NCI-H446 (cell line): ENCODE data around the gene RABGGTA.
"Not testable (repeated sequence)": the region's sequence is repeated elsewhere in the genome, so short reads cannot be mapped to it uniquely, and the experiment has no call there.

Experiments
- DNase-seq, 2 experiments: peaks; one replicate each; lab custom pipeline; 2025; lab: John Stamatoyannopoulos, UW

Gene RABGGTA

GRCh38 chr14:24260780-24261157, 10.6 kb downstream of the RABGGTA start:
- no peak for DNase-seq

DNA sequence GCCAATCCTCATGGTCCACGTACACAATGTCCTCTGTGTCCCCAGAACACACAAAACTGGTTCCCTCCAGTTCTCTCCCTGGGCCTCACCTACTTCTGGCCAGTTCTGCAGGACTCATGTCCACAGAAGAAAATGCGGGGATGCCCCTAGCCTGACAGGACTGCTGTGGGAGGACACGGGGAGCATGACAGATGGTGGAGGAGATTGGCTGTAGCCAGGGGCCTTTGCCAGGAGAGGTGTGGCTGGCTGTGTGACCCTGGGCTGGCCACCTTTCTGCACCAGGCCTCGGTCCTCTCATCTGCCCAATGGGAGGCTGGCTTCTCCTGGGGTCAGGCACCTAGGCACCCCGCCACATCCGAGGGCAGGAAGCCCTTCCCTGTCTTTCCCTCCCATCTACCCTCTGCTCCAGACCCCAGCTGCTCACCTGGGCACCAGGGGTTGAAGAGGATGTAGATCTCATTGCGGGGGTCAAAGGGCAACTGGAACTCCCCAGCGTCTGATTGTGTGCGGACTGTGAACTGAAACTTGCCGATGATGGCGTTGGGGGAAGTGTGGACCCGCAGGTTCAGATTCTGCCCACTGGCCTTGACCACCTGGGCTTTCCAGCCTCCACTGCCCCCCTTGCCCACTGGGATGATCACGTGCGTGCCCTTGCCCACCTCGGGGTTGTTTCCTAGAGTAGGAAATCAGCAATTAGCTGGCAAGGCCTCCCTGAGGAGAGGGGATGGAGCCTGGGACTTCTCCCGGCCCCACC, 11.2 kb downstream of the RABGGTA start:
- no peak for DNase-seq

- DNase-seq = peak in 1 of 2 experiments; percentile 26
Measured at GRCh38 chr14:24259282-24260025, 11.9 kb downstream of the RABGGTA start.

GRCh38 chr14:24258548-24259265, 12.7 kb downstream of the RABGGTA start:
- no peak for DNase-seq

DNA sequence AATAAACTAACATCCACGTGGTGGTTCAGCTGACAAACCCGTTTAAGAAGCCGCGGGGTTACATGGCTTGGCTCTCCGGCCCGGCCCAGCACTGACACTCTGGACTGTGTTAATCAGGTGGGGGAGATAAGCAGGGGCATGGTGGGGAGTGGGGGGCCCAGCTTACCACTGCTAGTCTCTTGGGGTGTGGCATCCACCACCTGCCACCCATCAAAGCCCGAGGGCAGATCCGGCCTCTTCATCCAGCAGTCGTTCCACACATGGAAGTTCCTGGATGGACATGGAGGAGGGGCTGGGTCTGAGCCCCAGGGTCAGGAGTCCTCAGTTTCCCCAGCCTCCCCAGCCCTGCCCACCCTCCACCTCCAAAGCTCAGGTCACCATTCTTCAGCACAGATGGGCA, 13.3 kb downstream of the RABGGTA start:
- no peak for DNase-seq

- no peak for DNase-seq
Measured at GRCh38 chr14:24256960-24257359, 14.4 kb downstream of the RABGGTA start.

DNA sequence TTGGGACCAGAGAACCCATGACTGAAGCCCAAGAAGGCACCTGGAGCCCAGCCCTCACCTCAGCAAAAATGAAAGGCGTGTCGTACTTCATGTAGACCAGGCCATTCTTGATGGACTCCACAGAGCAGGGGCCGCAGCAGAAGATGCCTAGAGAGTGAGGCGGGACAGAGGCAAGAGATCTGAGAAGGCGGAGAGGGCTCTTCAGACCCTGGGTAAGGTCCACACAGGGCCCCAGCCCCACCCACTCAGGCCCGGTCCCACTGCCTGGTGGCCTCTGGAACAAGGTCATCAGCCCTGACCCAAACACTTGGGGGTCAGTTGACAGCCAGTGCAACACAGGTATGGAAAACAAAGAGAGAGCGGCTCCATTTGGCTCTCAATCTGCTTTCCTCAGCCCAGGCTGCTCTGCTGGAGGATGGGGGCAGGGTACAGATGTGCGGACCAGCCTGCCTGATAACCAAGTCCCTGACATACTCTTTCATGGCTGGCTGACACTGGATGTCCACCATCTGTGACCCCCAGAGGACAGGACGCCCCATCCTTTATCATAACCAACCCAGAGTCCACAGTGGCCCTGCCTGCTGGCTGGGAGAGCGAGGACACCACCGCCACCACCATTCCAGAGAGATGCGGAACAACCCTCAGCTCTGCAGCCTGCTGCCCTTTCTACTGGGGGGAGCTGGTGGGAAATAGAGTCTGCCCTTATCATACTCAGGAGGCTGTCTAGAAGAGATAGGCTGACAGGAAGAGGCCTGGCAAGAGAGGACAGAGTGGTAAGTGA, 15.3 kb downstream of the RABGGTA start:
- DNase-seq = no peak

DNA sequence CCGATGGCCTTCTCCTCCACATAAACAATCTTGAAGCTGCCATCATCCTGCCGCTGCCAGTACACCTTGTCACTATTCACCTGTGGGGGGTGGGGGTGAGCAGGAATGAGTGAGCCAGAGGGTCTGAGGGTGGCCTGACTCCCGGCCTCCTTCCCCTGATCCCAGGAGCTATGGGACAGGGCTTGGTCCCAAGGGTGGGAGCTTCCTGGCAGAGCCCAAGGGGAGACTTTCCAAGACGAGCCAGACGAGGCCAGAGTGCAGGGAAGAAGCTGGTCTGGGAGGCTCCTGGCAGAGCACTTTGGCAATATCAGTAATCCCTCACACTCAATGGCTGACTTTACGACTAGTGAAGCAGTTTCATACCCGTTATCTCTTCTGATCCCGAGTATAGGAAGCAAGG, 16.0 kb downstream of the RABGGTA start:
- DNase-seq = no peak

DNA sequence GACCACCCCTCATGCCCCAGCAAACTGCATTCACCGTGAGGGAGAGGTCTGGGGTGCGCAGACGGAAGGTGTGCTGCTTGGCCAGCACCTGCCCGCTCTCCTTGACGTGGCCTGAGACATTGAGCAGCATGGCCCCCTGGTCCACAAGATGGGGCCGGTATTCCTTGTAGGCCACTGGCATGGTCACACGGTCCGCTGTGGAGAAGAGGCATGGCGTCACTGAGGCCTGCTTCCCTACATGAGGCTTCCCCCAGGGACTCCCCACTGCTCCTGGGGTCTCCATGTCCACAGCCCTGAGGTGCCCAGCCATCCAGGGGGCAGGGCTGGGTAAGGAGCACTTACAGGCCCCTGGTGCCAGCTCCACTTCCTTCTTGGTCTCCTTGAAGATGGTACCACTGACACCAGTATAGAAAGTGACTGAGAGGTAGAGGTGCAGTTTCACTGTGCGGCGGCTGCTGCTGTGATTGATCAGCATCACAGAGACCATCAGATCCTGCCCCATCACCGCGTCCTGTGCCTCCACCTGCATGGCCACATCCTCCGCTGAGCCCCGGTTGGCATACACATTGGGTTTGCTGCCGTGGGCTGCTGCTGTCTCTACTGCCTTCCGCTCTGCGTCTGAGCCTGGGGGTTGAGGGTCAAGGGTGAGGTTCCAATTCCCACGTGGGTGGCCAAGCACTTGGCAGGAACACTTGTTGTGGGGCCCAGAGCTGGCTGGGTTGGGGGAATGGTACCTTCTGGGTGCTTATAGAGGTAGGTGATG, 16.6 kb downstream of the RABGGTA start:
- DNase-seq = no peak

- DNase-seq = no peak
Measured at GRCh38 chr14:24253936-24254335, 17.5 kb downstream of the RABGGTA start.

DNA sequence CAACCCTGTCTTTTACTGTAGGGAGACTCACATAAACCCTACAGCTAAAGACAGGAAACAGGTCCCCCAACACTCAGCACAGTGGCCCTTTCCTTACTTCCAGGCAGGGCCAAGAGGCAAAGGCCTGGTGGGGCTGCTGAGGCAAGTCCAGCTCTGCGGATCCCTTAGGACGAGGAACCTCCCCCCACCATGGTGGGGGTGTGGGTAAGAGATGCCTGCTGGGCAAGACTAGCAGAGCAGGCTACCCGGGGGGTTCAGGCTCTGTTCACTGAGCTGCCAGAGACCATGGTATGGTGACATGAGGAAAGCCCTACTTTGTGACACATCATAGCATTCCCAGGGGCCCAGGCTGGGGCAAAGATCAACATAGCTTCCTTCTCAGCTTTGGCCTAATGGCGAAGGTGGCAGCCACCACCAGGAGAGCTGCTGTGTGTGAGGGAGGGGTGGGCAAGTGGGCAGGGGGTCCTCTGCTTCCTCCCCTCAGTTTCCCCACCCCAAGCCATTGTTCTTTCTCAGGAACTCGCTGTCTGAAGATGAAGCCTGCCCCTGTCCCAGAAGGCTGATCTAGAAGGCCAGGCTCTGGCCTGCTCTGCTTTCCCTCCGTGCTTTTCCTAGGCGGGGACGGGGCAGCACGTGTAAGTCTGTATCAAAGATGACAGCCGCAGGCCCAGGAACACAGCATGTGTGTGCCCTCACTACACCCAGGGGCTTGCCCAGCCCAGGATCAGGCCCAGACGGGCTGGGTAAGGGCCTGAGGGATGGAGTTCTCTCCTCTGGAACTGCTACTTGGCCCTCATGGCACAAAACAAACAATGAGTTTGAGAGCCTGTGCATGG, 18.9 kb downstream of the RABGGTA start:
- DNase-seq = no peak

- DNase-seq = no peak
Measured at GRCh38 chr14:24251880-24252288, 19.5 kb downstream of the RABGGTA start.

GRCh38 chr14:24250354-24250753, 21.0 kb downstream of the RABGGTA start:
- no peak for DNase-seq

- DNase-seq = no peak
Measured at GRCh38 chr14:24249230-24250021, 22.0 kb downstream of the RABGGTA start.

DNA sequence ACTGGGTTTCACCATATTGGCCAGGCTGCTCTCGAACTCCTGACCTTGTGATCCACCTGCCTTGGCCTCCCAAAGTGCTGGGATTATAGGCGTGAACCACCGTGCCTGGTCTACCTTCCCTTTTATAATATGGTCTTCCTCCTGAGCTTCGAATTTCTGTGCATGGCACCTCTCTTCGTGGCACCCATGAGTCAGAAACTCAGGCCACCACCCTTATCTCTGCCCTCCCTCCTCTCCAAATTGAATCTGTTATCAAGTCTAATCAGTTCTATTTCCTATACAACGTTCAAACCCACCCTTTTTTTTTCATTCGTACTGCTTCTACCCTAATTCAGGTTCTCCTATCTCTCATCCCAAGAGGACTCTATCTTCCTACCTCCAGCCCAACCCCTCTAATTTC, 24.0 kb downstream of the RABGGTA start:
- no peak for DNase-seq

GRCh38 chr14:24246765-24247212, 24.6 kb downstream of the RABGGTA start:
- DNase-seq = no peak

DNA sequence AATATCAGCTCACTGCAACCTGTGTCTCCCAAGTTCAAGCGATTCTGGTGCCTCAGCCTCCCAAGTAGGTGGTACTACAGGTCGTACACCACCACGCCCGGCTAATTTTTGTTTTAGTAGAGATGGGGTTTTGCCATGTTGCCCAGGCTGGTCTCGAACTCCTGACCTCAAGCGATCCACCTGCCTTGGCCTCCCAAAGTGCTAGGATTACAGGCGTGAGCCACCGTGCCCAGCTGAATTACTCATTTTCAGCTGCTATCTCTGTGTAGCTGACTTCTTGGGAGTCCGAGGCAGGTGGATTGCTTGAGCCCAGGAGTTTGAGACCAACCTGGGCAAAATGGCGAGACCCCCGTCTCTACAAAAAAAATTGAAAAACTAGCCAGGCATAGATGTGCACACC, 26.0 kb downstream of the RABGGTA start:
- DNase-seq = not testable (repeated sequence)

DNA sequence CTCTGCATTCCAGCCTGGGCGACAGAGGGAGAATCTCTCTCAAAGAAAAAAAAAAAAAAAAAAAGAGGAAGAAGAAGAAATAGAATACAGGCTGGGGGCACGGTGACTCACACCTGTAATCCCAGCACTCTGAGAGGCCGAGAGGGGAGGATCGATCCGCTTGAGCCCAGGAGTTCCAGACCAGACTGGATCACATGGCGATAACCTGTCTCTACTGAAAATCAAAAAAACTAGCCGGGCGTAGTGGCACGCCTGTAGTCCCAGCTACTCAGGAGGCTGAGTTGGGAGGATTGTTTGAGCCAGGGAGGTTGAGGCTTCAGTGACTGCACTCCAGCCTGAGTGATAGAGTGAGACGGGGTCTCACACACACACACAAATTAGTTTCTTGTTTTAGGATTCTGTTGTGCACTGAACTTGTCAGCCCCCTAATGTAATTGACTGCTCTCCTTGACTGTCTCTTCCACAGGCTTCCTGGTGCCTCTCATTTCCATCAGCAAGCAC, 28.0 kb downstream of the RABGGTA start:
- DNase-seq = no peak

DNA sequence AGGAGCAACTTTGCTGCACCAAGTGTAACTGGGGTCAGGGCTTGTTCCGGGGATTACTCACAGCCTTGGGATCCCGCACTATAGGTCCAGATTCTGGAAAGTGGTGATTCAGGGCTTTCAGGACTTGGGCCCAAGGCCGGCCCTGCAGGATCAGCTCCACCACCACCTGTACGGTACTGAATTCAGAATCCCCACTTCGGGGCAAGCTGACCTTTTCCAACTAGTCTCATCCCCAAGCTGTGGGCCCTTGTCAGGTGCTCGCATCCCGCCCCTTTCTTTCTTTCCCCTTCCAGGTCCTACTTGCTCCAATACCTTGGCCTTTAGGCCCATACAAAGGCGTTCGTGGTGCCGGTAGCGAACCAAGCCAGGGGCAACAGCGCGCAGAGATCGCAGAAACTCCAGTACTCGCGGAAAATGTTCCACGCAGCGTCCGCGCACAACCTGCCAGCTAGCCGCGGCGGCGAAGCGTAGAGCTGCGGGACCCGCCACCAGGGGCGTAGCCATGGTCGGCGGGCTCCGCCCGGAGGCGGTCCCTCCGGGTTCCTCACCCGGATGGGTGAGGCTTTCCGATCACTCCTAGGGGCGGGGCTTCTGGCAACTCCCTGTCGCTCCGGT, 29.5 kb downstream of the RABGGTA start:
- DNase-seq = peak; percentile 98
